ENCODE results near the gene OPN1MW. TPM values are rescaled to one million over a fixed set of nuclear protein-coding genes. Genes with fewer than 3 reads are reported as not detected.
"Not testable (repeated sequence)": the region's sequence is repeated elsewhere in the genome, so short reads cannot be mapped to it uniquely, and the experiment has no call there.

OPN1MW gene
- total and polyA plus RNA-seq, 12 donors: not detected

DNA sequence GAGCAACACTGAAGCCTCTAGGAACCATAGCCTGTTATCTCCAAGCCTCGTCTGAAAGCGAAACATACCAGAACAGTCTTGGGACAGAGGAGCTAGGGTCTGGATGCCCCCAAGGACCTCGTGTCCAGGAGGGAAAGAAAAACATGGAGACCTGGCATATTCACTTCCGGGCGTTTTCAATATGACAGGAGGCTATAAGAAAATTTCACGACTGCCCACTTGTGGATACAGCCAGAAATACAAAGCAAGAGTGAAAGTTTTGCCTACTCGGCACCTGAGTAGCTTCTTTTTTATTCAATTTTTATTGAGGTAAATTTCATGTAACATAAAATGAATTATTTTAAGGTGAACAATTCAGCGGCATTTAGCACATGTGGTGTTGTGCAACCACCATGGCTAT is 17.5 kb upstream of the OPN1MW start:
- intact Hi-C loops (cut with DNase I); H3K4me3 ChIP-seq; H3K4me1 ChIP-seq (replicated peaks in 1 of 2); H3K27ac ChIP-seq; H3K36me3 ChIP-seq (replicated peaks in 1 of 2); H3K27me3 ChIP-seq; DNase-seq; H3K9me3 ChIP-seq (replicated peaks in 1 of 3): not testable (repeated sequence)
- WGBS, 4 donors: no CpG with 5 or more reads among the region's 8 CpGs

DNA sequence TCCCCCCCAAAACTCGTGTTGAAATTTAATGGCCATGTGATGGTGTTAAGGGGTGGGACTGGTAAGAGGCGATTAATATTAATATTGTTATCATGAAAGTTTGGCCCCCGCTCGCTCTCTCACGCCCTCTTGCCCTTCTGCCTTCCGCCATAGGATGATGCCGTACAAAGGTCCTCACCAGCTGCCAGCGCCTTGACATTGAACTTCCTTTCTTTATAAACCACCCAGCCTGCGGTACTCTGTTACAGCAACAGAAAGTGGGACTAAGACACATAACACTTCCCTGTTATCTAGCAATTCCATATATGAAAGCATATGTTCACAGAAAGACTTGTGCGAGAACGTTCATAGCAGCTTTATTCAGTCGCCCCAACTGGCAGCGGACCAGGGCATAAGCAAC is 14.0 kb upstream of the OPN1MW start:
- no CpG with 5 or more reads among the region's 13 CpGs for WGBS, 4 donors
- H3K36me3 ChIP-seq (replicated peaks in 1 of 2); H3K9me3 ChIP-seq (replicated peaks in 1 of 3); H3K27ac ChIP-seq; H3K27me3 ChIP-seq; H3K4me1 ChIP-seq (replicated peaks in 1 of 2); intact Hi-C loops (cut with DNase I); DNase-seq; H3K4me3 ChIP-seq: not testable (repeated sequence)

DNA sequence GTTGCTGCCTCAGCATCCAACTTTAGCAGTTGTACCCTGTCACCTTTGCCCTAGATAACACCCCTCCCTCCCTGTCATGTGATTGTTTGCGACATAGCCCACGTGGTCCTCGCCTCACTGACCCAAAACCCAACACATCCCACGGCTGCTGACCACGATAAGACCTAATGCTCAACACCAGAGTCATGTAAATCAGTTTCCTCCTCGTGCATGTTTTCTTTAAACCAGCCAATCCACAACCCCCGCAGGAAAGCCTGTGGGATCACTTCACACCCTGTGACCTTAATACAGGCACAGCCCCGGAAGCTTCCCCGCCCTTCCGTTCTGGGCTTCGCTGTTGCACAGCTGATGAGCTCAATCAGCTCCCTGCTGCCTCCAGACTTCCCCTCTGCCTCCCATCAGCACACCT is 9.9 kb upstream of the OPN1MW start:
- H3K4me1 ChIP-seq (replicated peaks in 1 of 2); intact Hi-C loops (cut with DNase I); H3K4me3 ChIP-seq; H3K27me3 ChIP-seq; H3K9me3 ChIP-seq (replicated peaks in 1 of 3); DNase-seq; H3K36me3 ChIP-seq (replicated peaks in 1 of 2); H3K27ac ChIP-seq: not testable (repeated sequence)
- no CpG with 5 or more reads among the region's 11 CpGs for WGBS, 4 donors

DNA sequence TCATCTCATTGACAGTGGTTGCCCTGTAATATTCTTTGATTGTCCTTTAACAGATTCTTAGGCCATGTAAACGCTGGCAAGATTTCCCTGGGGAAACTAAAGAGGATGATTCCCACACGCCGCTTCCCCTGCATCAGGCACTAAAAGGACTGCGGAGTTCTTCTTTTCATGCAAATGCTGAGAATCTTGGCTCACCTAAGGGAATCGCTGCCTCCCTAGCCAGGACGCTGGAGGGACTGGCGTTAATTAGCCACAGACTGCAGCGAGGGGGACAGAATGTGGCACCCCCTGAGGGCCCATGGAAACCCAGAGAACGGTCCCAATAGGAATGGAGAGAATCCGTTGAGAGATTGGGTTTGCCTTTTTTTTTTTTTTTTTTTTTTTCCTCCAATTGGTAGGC is 8.0 kb upstream of the OPN1MW start:
- H3K27ac ChIP-seq; DNase-seq; intact Hi-C loops (cut with DNase I); H3K4me3 ChIP-seq; H3K9me3 ChIP-seq (replicated peaks in 1 of 3); H3K27me3 ChIP-seq; H3K36me3 ChIP-seq (replicated peaks in 1 of 2); H3K4me1 ChIP-seq (replicated peaks in 1 of 2): not testable (repeated sequence)
- WGBS, 4 donors: no CpG with 5 or more reads among the region's 10 CpGs

DNA sequence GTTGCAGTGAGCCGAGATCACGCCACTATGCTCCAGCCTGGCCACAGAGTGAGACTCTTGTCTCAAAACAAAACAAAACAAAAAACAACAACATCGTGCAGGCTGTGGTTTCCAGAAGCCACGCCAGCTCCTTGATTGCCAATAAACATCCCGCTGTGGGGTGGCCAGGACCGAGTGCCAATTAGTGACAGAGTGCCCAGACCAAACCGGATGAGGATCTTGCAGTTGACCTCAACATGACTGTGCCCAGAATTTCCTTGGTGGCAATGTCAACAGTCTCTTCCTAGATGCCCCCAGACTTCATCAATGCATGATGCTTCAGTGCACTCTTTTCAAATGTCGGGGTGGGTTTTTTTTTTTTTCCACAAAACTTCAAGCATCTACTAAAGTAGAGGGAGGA is 1.4 kb downstream of the OPN1MW start:
- H3K9me3 ChIP-seq (replicated peaks in 1 of 3); H3K4me3 ChIP-seq; H3K36me3 ChIP-seq (replicated peaks in 1 of 2); H3K4me1 ChIP-seq (replicated peaks in 1 of 2); intact Hi-C loops (cut with DNase I); H3K27ac ChIP-seq; DNase-seq; H3K27me3 ChIP-seq: not testable (repeated sequence)
- WGBS, 4 donors: no CpG with 5 or more reads among the region's 8 CpGs

DNA sequence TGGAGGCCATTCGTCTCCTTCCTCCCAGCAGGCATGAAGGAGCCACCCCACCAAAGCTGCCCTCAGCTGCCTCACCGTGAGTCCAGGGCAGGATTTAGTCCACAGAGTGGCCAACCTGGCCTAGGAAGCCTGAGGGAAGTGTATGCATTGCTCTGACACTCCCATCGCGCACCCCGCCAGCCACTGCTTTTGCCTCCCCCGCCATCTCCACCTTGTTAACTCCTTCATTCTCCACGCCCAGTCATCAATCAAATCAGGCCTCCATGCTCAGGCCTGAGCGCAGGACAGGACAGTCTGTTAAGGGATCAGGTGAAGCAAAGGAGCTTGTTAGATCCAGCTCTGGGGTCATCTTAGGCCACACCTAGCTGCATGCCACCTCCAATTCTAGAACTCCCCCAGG is 10.4 kb downstream of the OPN1MW start:
- DNase-seq; intact Hi-C loops (cut with DNase I); H3K4me3 ChIP-seq; H3K36me3 ChIP-seq (replicated peaks in 1 of 2); H3K9me3 ChIP-seq (replicated peaks in 1 of 3); H3K4me1 ChIP-seq (replicated peaks in 1 of 2); H3K27ac ChIP-seq; H3K27me3 ChIP-seq: not testable (repeated sequence)
- WGBS, 4 donors: no CpG with 5 or more reads among the region's 8 CpGs

DNA sequence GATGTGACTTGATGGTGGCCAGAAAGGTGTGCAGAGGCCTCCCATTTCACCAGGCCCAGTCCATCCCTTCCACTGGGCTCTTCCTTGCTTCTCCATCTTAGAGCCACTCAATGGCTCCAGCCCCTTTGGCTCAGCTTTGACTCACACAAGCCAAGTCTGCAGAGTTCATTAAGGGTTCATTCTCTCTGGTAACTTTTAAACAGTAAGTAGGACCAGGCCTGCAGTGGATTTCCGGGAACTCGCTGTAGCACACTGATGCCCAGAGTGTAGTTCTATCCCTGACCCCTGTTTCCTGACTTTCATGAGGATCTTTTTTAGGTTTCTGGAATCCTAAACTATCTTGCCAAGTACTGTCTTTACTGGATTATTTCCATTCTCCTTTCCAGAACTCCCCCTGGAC is 11.9 kb downstream of the OPN1MW start:
- WGBS, 4 donors: no CpG with 5 or more reads among the region's 2 CpGs
- H3K4me1 ChIP-seq (replicated peaks in 1 of 2); H3K27me3 ChIP-seq; H3K9me3 ChIP-seq (replicated peaks in 1 of 3); H3K36me3 ChIP-seq (replicated peaks in 1 of 2); H3K4me3 ChIP-seq; DNase-seq; H3K27ac ChIP-seq; intact Hi-C loops (cut with DNase I): not testable (repeated sequence)

DNA sequence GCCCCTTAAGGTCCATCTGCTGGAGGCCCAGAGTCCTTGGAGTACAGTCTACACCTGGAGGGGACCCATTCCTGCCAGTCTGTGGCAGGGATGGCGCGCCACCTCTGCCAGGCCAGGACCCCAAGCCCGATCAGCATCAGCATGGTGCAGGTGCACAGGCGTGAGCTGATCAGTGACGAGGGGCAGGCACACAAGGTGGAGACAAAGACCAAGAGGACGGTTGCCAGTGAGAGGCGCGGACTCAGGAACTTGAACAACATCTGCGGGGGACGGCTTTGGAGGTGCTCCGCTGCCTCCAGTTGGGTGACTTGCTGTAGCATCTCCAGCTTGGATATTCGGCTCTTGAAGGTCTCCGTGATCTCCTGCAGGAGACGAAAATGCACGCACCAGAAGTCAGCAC is 14.1 kb downstream of the OPN1MW start:
- WGBS, 4 donors: no CpG with 5 or more reads among the region's 15 CpGs
- intact Hi-C loops (cut with DNase I); H3K27ac ChIP-seq; H3K4me1 ChIP-seq (replicated peaks in 1 of 2); H3K36me3 ChIP-seq (replicated peaks in 1 of 2); H3K9me3 ChIP-seq (replicated peaks in 1 of 3); DNase-seq; H3K27me3 ChIP-seq; H3K4me3 ChIP-seq: not testable (repeated sequence)

DNA sequence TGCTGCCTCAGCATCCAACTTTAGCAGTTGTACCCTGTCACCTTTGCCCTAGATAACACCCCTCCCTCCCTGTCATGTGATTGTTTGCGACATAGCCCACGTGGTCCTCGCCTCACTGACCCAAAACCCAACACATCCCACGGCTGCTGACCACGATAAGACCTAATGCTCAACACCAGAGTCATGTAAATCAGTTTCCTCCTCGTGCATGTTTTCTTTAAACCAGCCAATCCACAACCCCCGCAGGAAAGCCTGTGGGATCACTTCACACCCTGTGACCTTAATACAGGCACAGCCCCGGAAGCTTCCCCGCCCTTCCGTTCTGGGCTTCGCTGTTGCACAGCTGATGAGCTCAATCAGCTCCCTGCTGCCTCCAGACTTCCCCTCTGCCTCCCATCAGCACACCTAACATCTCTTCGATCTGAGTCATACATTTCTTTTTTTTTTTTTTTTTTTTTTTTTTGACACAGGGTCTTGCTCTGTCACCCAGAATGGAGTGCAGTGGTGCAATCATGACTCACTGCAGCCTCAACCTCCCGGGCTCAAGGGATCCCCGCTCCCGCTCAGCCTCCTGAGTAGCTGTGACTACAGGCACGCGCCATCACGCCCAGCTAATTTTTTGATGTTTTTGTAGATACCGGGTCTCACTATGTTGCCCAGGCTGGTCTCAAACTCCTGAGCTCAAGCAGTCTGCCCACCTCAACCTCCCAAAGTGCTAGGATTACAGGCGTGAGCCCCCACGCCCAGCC is 27.4 kb downstream of the OPN1MW start:
- DNase-seq; H3K27ac ChIP-seq; H3K4me1 ChIP-seq (replicated peaks in 1 of 2); H3K9me3 ChIP-seq (replicated peaks in 1 of 3); H3K4me3 ChIP-seq; intact Hi-C loops (cut with DNase I); H3K36me3 ChIP-seq (replicated peaks in 1 of 2); H3K27me3 ChIP-seq: not testable (repeated sequence)
- no CpG with 5 or more reads among the region's 21 CpGs for WGBS, 4 donors

DNA sequence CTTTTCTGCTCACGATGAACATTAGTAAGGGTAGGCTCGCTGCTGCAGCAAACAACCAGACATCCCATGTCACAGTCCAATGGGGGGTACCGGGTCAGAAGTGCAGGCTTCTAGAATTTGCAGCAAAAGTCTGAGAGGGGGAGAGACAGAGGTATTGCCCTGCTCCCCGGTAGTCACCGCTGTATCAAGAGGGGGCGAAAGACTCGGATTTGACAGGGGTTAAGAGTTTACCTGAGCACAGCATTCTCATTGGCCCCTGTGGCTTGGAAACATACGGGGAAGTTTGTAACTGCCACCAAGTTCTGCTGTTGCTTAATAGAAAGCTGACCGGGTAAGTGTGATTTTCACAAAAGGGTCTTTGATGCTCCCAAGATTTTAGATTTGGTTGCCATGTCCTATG is 28.7 kb downstream of the OPN1MW start:
- H3K4me3 ChIP-seq; intact Hi-C loops (cut with DNase I); H3K9me3 ChIP-seq (replicated peaks in 1 of 3); H3K27me3 ChIP-seq; H3K27ac ChIP-seq; H3K36me3 ChIP-seq (replicated peaks in 1 of 2); H3K4me1 ChIP-seq (replicated peaks in 1 of 2): not testable (repeated sequence)
- 76 to 89% (median 80%) methylated on average over 5 to 6 of the region's 9 CpGs for WGBS, 4 donors
- peak in 2 of 7 donors; percentile 0 to 8 for DNase-seq

DNA sequence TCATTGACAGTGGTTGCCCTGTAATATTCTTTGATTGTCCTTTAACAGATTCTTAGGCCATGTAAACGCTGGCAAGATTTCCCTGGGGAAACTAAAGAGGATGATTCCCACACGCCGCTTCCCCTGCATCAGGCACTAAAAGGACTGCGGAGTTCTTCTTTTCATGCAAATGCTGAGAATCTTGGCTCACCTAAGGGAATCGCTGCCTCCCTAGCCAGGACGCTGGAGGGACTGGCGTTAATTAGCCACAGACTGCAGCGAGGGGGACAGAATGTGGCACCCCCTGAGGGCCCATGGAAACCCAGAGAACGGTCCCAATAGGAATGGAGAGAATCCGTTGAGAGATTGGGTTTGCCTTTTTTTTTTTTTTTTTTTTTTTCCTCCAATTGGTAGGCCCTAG is 29.1 kb downstream of the OPN1MW start:
- H3K4me1 ChIP-seq (replicated peaks in 1 of 2); H3K36me3 ChIP-seq (replicated peaks in 1 of 2); H3K4me3 ChIP-seq; H3K27ac ChIP-seq; intact Hi-C loops (cut with DNase I); DNase-seq; H3K27me3 ChIP-seq; H3K9me3 ChIP-seq (replicated peaks in 1 of 3): not testable (repeated sequence)
- no CpG with 5 or more reads among the region's 10 CpGs for WGBS, 4 donors

DNA sequence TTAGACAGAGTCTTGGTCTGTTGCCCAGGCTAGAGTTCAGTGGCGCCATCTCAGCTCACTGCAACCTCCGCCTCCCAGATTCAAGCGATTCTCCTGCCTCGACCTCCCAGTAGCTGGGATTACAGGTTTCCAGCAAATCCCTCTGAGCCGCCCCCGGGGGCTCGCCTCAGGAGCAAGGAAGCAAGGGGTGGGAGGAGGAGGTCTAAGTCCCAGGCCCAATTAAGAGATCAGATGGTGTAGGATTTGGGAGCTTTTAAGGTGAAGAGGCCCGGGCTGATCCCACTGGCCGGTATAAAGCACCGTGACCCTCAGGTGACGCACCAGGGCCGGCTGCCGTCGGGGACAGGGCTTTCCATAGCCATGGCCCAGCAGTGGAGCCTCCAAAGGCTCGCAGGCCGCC is 37.1 kb downstream of the OPN1MW start, which contains the start of gene OPN1MW2:
TSS of gene OPN1MW2 (plus strand) at position 301 of the 400 bp plus-strand sequence. CDS start at position 361, 60 bp downstream.
- intact Hi-C loops (cut with DNase I); DNase-seq; H3K27me3 ChIP-seq; H3K27ac ChIP-seq; H3K9me3 ChIP-seq (replicated peaks in 1 of 3); H3K4me3 ChIP-seq; H3K4me1 ChIP-seq (replicated peaks in 1 of 2); H3K36me3 ChIP-seq (replicated peaks in 1 of 2): not testable (repeated sequence)
- no CpG with 5 or more reads among the region's 16 CpGs for WGBS, 4 donors
